ENCODE results near the gene PI4KA. TPM values are rescaled to one million over a fixed set of nuclear protein-coding genes. Genes with fewer than 3 reads are reported as not detected.

The PI4KA gene
- total and polyA plus RNA-seq, 2 of the 13 experiments (the other 11 are each of a cell fraction or from before 2014, with no cell fraction given) = 27.4 to 56.4 TPM

- no peak for TF ChIP-seq SNAPC4 (CRISPR knock-in tag; IDR thresholded peaks at IDR 0.05)
- no peak; the same call in 1 of the 2 replicates for TF ChIP-seq HIVEP1 (CRISPR knock-in tag; IDR thresholded peaks at IDR 0.05)
- TF ChIP-seq NRL (CRISPR knock-in tag; IDR thresholded peaks at IDR 0.05; ENCODE audit: borderline replicate concordance) = no peak
- no peak for TF ChIP-seq CENPX (CRISPR knock-in tag; IDR thresholded peaks at IDR 0.05)
- peak; percentile 11; the same call in 1 of the 2 replicates for TF ChIP-seq ZNF430 (CRISPR knock-in tag; IDR thresholded peaks at IDR 0.05)
- TF ChIP-seq E2F5 (CRISPR knock-in tag; conservative IDR thresholded peaks at IDR 0.05) = peak; percentile 78
- TF ChIP-seq MEIS1 (CRISPR knock-in tag; IDR thresholded peaks at IDR 0.05; ENCODE audit: borderline replicate concordance) = peak; percentile 71; the same call in 1 of the 2 replicates
- TF ChIP-seq ZBTB33 (CRISPR knock-in tag; IDR thresholded peaks at IDR 0.05) = no peak
- no peak for TF ChIP-seq RFXAP (CRISPR knock-in tag; IDR thresholded peaks at IDR 0.05; ENCODE audit: borderline replicate concordance)
- 0 out of 2 replicates have a peak, but pooled peaks have one; percentile 36 for TF ChIP-seq NFATC3 (CRISPR knock-in tag; IDR thresholded peaks at IDR 0.05)
- TF ChIP-seq SRY (CRISPR knock-in tag; IDR thresholded peaks at IDR 0.05) = peak; percentile 93
- peak; percentile 90 for TF ChIP-seq ZNF280B (CRISPR knock-in tag; IDR thresholded peaks at IDR 0.05; ENCODE audit: borderline replicate concordance)
- TF ChIP-seq CREM (IDR thresholded peaks at IDR 0.05) = no peak
- TF ChIP-seq CREM (CRISPR knock-in tag; IDR thresholded peaks at IDR 0.05) = no peak
- peak; percentile 66; the same call in 1 of the 2 replicates for TF ChIP-seq ZNF713 (CRISPR knock-in tag; IDR thresholded peaks at IDR 0.05)
- peak; percentile 39; the same call in 1 of the 2 replicates for TF ChIP-seq RNF2 (conservative IDR thresholded peaks at IDR 0.05; ENCODE audit: low read depth)
- TF ChIP-seq LRRFIP1 (CRISPR knock-in tag; conservative IDR thresholded peaks at IDR 0.05) = no peak
These were observed at the start of gene PI4KA, which contains the start of gene SNAP29 (continued) for GRCh38 chr22:20858615-20859416.

Data from HepG2 (cell line).